Measurements from ENCODE around the gene EVX1. TPM values are rescaled to one million over a fixed set of nuclear protein-coding genes. Genes with fewer than 3 reads are reported as not detected.

EVX1 gene
- total RNA-seq, 3 donors from 2014 or later (not counting 1 experiment from before 2014, with no cell fraction given), result not detected

- Mint-ChIP-seq H3K27ac (no peak within 1 kb of the TSS), H3K4me3 (peak within 1 kb of the TSS; percentile 85), H3K4me1 (peaks cover 24 to 39% of the 10 kb centered on the region in 2 donors), H3K27me3 (ENCODE audit: low read depth in 2 of 2) (peaks cover 72 to 82% of the 10 kb centered on the region in 2 donors), H3K36me3 (no peaks in the 10 kb centered on the region), H3K9me3 (no peaks in the 10 kb centered on the region)
- Histone ChIP-seq H3K9me3 (ENCODE audit: control insufficient read depth, insufficient read depth, low read length) (no peaks in the 10 kb centered on the region), H3K36me3 (ENCODE audit: control insufficient read depth, insufficient read depth, low read length) (no peaks in the 10 kb centered on the region), H3K4me3 (ENCODE audit: low read length) (no peak within 1 kb of the TSS), H3K27me3 (ENCODE audit: control insufficient read depth, insufficient read depth, low read length) (peaks cover 82% of the 10 kb centered on the region), H3K4me1 (ENCODE audit: control insufficient read depth, insufficient read depth, low read length) (peaks cover 38% of the 10 kb centered on the region), H3K27ac (ENCODE audit: low read length) (no peak within 1 kb of the TSS)
- TF ChIP-seq CTCF (IDR thresholded peaks at IDR 0.05), result no peak
- DNase-seq, result peak in 1 of 2 donors; percentile 58
- ATAC-seq, result peak; percentile 71 to 81 (median 76)
- 1% methylated on average over 96 of the region's 99 CpGs for WGBS (ENCODE audit: insufficient coverage)
- intact Hi-C loops (cut with micrococcal nuclease), result loop anchor here (5.0 kb wide), 3 partner anchors 42 to 897 kb away; partner anchors contain the start of gene EVX1
These were observed 42.5 kb upstream of the EVX1 start, which contains the start of gene HOXA13 for GRCh38 chr7:27199849-27200760. TSS of gene HOXA13 (minus strand) at chr7:27200091. CDS start at chr7:27200077, 14 bp downstream.

- peaks cover 47% of the 10 kb centered on the region for H3K4me1 ChIP-seq (ENCODE audit: control insufficient read depth, insufficient read depth, low read length)
- Mint-ChIP-seq H3K36me3 (no peaks in the 10 kb centered on the region), H3K4me1 (peaks cover 33 to 48% of the 10 kb centered on the region in 2 donors), H3K4me3 (peak overlapping the region; percentile 72), H3K27me3 (ENCODE audit: low read depth in 2 of 2) (peaks cover 72 to 82% of the 10 kb centered on the region in 2 donors), H3K27ac (no peak overlapping the region), H3K9me3 (no peaks in the 10 kb centered on the region)
- H3K4me3 ChIP-seq (ENCODE audit: low read length), result no peak overlapping the region
- H3K9me3 ChIP-seq (ENCODE audit: control insufficient read depth, insufficient read depth, low read length), result no peaks in the 10 kb centered on the region
- peaks cover 83% of the 10 kb centered on the region for H3K27me3 ChIP-seq (ENCODE audit: control insufficient read depth, insufficient read depth, low read length)
- DNase-seq (no peak), ATAC-seq (peak in 1 of 3 donors; percentile 44)
- H3K27ac ChIP-seq (ENCODE audit: low read length), result no peak overlapping the region
- TF ChIP-seq CTCF (IDR thresholded peaks at IDR 0.05), result no peak
- intact Hi-C loops (cut with micrococcal nuclease), result loop anchor here (5.0 kb wide), 1 partner anchor 41 kb away; the partner anchor contains the start of gene EVX1
- 8% methylated on average over 13 of the region's 14 CpGs for WGBS (ENCODE audit: insufficient coverage)
- no peaks in the 10 kb centered on the region for H3K36me3 ChIP-seq (ENCODE audit: control insufficient read depth, insufficient read depth, low read length)
These were observed 41.6 kb upstream of the EVX1 start for GRCh38 chr7:27200761-27201579.

GRCh38 chr7:27201580-27202017 lies 41.0 kb upstream of the EVX1 start:
- no peak overlapping the region for H3K27ac ChIP-seq (ENCODE audit: low read length)
- H3K4me3 ChIP-seq (ENCODE audit: low read length), result no peak overlapping the region
- H3K27me3 Mint-ChIP-seq (ENCODE audit: low read depth in 2 of 2), result peaks cover 74 to 82% of the 10 kb centered on the region in 2 donors
- no peak overlapping the region for H3K27ac Mint-ChIP-seq
- no peak overlapping the region for H3K4me3 Mint-ChIP-seq
- 13% methylated on average over 4 of the region's 4 CpGs for WGBS (ENCODE audit: insufficient coverage)
- H3K9me3 Mint-ChIP-seq, result no peaks in the 10 kb centered on the region
- ATAC-seq (no peak), DNase-seq (no peak)
- H3K4me1 Mint-ChIP-seq, result peaks cover 29 to 49% of the 10 kb centered on the region in 2 donors
- peaks cover 82% of the 10 kb centered on the region for H3K27me3 ChIP-seq (ENCODE audit: control insufficient read depth, insufficient read depth, low read length)
- TF ChIP-seq CTCF (IDR thresholded peaks at IDR 0.05), result no peak
- no peaks in the 10 kb centered on the region for H3K9me3 ChIP-seq (ENCODE audit: control insufficient read depth, insufficient read depth, low read length)
- H3K36me3 Mint-ChIP-seq, result no peaks in the 10 kb centered on the region
- peaks cover 48% of the 10 kb centered on the region for H3K4me1 ChIP-seq (ENCODE audit: control insufficient read depth, insufficient read depth, low read length)
- intact Hi-C loops (cut with micrococcal nuclease), result loop anchor here (5.0 kb wide), 1 partner anchor 41 kb away; the partner anchor contains the start of gene EVX1
- H3K36me3 ChIP-seq (ENCODE audit: control insufficient read depth, insufficient read depth, low read length), result no peaks in the 10 kb centered on the region

Data from natural killer cell (primary cell).